PC-9 (cell line): ENCODE data around the gene GCK.

Experiments used
- CTCF ChIP-seq: fragments of 200-600 bp; sonication (generic); conservative IDR thresholded peaks from 2 replicates; pipeline ENCODE4 v1.6.1; 2017; ENCODE audit warnings: mixed run types, antibody characterized with exemption, mild to moderate bottlenecking, moderate library complexity
- EZH2 ChIP-seq: fragments of 200-600 bp; sonication (generic); IDR thresholded peaks from 2 replicates; pipeline ENCODE4 v1.8.0; 2017; ENCODE audit warnings: antibody characterized with exemption, low read depth

- no peak for TF ChIP-seq CTCF
- TF ChIP-seq EZH2, result no peak
Observed at GRCh38 chr7:44119829-44120380, 69.3 kb downstream of the GCK start.
